Progenitor cell of endocrine pancreas (in vitro differentiated cells): Measurements from ENCODE around the gene LCE3A. TPM values are rescaled to one million over a fixed set of nuclear protein-coding genes. Genes with fewer than 3 reads are reported as not detected.
"Not testable (repeated sequence)": the region's sequence is repeated elsewhere in the genome, so short reads cannot be mapped to it uniquely, and the experiment has no call there.

Source experiments
- DNase-seq: peaks from one replicate; pipeline ENCODE4 v3.0.0; 2021; ENCODE audit warnings: low spot score; ENCODE audit not compliant: unreplicated experiment
- H3K27ac Mint-ChIP-seq: 2 replicates; pipeline ENCODE4 v1.8.0; 2021; ENCODE audit warnings: mild to moderate bottlenecking, moderate library complexity, mixed read lengths
- H3K27me3 Mint-ChIP-seq: 2 replicates; pipeline ENCODE4 v1.8.0; 2021; ENCODE audit warnings: mixed read lengths
- H3K36me3 Mint-ChIP-seq: 2 replicates; pipeline ENCODE4 v1.8.0; 2022; ENCODE audit warnings: mixed read lengths; ENCODE audit not compliant: insufficient read depth
- H3K4me1 Mint-ChIP-seq: 2 replicates; pipeline ENCODE4 v1.8.0; 2021; ENCODE audit warnings: low read depth, mixed read lengths
- H3K4me3 Mint-ChIP-seq: 2 replicates; pipeline ENCODE4 v1.8.0; 2021; ENCODE audit warnings: low read depth, mild to moderate bottlenecking, moderate library complexity, mixed read lengths
- H3K9me3 Mint-ChIP-seq: 2 replicates; pipeline ENCODE4 v1.8.0; 2021; ENCODE audit warnings: low read depth, mixed read lengths
- long read RNA-seq: library from polyadenylated mRNA; unstranded; transcript quantifications from one replicate; pipeline ENCODE4 v2.0.0, GENCODE V29; 2020
- total RNA-seq: library from RNA; stranded (reverse); gene quantifications from 2 replicates; pipeline ENCODE4 v1.2.1, GENCODE V29; 2021
- TF ChIP-seq, protein P1 (sequence below): fragments of 200-600 bp; sonication (generic); IDR thresholded peaks from one replicate; pipeline ENCODE4 v1.5.0; 2021; ENCODE audit warnings: antibody characterized with exemption, mild to moderate bottlenecking; ENCODE audit not compliant: unreplicated experiment

Gene LCE3A
- not detected in 2 replicates for total RNA-seq
- long read RNA-seq = 0 reads

DNA sequence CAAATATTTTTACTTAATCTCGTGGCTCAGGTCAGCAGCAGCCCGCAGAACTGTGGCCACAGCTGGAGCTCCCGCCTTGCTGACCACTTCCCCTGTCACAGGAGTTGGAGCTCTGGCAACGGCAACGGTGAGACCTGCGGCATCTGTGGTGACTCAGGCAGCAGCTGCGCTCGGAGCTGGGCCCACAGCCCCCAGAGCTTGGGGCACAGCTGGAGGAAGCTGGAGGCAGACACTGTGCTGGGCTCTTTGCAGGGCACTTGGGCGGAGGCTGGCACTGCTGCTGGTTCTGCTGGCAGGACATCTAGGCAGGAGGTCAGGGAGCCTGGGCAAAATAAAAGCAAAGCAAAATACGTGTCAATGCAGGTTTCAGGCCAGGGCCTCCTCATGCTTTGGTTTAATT lies at the start of gene LCE3A:
LCE3A (minus strand) TSS at position 301 of the 400 bp plus-strand sequence; CDS start at position 301, 0 bp downstream.
- TF ChIP-seq, protein P1, sequence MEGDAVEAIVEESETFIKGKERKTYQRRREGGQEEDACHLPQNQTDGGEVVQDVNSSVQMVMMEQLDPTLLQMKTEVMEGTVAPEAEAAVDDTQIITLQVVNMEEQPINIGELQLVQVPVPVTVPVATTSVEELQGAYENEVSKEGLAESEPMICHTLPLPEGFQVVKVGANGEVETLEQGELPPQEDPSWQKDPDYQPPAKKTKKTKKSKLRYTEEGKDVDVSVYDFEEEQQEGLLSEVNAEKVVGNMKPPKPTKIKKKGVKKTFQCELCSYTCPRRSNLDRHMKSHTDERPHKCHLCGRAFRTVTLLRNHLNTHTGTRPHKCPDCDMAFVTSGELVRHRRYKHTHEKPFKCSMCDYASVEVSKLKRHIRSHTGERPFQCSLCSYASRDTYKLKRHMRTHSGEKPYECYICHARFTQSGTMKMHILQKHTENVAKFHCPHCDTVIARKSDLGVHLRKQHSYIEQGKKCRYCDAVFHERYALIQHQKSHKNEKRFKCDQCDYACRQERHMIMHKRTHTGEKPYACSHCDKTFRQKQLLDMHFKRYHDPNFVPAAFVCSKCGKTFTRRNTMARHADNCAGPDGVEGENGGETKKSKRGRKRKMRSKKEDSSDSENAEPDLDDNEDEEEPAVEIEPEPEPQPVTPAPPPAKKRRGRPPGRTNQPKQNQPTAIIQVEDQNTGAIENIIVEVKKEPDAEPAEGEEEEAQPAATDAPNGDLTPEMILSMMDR = no peak
- no peaks in the 10 kb centered on the region for H3K27me3 Mint-ChIP-seq
- DNase-seq = no peak
- no peak within 1 kb of the TSS for H3K4me3 Mint-ChIP-seq
- H3K9me3 Mint-ChIP-seq = peaks cover 65% of the 10 kb centered on the region
- H3K36me3 Mint-ChIP-seq = peaks cover 7% of the 10 kb centered on the region
- H3K4me1 Mint-ChIP-seq = no peaks in the 10 kb centered on the region
- no peak within 1 kb of the TSS for H3K27ac Mint-ChIP-seq

DNA sequence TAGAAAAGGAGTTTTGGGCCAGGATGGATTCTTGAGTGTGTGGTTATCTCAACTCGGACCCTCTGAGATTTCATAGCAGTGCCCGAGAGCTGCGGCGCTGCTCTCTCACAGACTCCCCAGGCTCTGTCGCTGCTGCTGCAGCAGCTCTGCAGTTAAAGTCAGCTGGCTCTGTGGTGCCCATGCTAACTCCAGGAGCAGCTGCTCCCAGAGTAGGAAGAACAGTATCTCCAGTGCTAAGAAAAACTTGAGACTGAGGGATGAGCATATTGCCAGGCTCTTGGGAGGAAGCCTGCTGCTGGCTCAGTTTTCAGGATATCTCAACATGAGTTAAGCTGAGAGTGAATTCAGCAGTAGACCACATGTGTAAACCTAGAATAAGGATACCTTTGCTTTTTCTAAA lies 44.7 kb upstream of the LCE3A start:
- H3K4me1 Mint-ChIP-seq = no peaks in the 10 kb centered on the region
- no peaks in the 10 kb centered on the region for H3K27me3 Mint-ChIP-seq
- H3K9me3 Mint-ChIP-seq = peaks cover 66% of the 10 kb centered on the region
- H3K4me3 Mint-ChIP-seq = no peak overlapping the region
- no peak overlapping the region for H3K27ac Mint-ChIP-seq
- DNase-seq = no peak
- peaks cover 2% of the 10 kb centered on the region for H3K36me3 Mint-ChIP-seq
- TF ChIP-seq, protein P1 = no peak

GRCh38 chr1:152666171-152666570 lies 43.3 kb upstream of the LCE3A start:
- not testable (repeated sequence) for DNase-seq, H3K27me3 Mint-ChIP-seq, H3K27ac Mint-ChIP-seq, H3K4me3 Mint-ChIP-seq, H3K4me1 Mint-ChIP-seq, H3K36me3 Mint-ChIP-seq
- peaks cover 65% of the 10 kb centered on the region for H3K9me3 Mint-ChIP-seq

DNA sequence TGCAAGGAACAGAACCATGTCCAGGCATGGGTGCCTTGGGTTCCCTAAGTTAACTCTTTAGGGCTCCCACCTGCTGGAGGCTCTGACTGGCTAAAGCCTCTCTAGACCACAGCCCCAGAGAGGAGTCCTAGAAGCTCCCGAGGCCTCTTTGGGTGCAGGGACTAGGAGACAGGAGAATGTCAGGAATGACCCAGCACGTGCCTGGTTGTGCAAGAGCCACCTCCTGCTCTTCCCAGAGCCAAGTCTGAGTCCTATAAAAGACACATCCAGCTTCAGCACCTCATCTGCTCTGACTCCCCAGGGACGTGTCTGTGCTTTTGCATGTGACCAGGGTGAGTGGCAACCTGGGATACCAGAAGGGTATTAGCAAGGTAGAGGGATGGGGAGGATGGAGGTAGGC lies 40.2 kb upstream of the LCE3A start, which contains the start of gene LCE2D:
LCE2D (plus strand) TSS at position 283 of the 400 bp plus-strand sequence. CDS start 726 bp downstream, outside the sequence.
- Mint-ChIP-seq H3K9me3 (peaks cover 58% of the 10 kb centered on the region), H3K4me1 (no peaks in the 10 kb centered on the region), H3K27me3 (no peaks in the 10 kb centered on the region), H3K27ac (no peak within 1 kb of the TSS), H3K4me3 (no peak within 1 kb of the TSS), H3K36me3 (no peaks in the 10 kb centered on the region)
- TF ChIP-seq, protein P1 = no peak
- DNase-seq = no peak

DNA sequence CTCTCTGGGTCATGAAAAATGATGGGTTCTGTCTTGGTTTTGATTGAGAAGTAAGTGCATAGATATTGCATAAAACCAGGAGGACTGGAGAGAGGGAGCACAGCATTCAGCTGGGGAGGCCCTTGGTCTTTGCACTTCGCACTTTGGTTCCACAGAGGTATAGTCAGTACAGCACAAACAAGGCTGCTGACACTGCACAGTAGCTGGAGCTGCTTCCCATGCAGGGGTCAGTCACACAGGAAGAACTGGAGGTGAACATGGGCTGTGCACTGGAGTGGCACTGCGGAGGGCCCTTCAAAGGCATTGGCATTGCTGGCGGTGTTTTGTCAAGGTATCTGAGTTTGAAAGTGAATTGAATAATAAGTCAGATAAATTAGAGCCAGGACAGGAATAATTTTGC lies 35.7 kb upstream of the LCE3A start:
- Mint-ChIP-seq H3K27me3 (no peaks in the 10 kb centered on the region), H3K4me3 (no peak overlapping the region), H3K27ac (no peak overlapping the region), H3K4me1 (no peaks in the 10 kb centered on the region), H3K9me3 (peaks cover 50% of the 10 kb centered on the region), H3K36me3 (peaks cover 1% of the 10 kb centered on the region)
- TF ChIP-seq, protein P1 = no peak
- DNase-seq = no peak

DNA sequence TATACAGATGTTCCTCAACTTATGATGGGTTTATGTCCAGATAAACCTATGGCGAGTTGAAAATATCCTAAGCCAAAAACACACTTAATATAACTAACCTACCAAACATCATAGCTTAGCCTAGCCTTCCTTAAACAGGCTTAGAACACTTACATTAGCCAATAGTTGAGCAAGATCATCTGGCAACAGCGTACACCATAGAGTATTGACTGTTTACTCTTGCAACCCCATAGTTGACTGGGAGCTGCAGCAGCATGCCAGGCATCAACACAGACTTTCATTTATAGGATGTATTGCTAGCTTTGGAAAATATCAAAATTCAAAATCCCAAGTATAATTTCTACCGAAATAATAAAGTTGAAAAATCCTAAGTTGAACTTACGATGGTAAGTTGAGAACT lies 34.8 kb upstream of the LCE3A start:
- TF ChIP-seq, protein P1 = no peak
- Mint-ChIP-seq H3K4me3 (no peak overlapping the region), H3K4me1 (no peaks in the 10 kb centered on the region), H3K27me3 (no peaks in the 10 kb centered on the region), H3K36me3 (peaks cover 1% of the 10 kb centered on the region), H3K27ac (no peak overlapping the region), H3K9me3 (peaks cover 52% of the 10 kb centered on the region)
- DNase-seq = no peak
